ENCODE results near the gene CTTN.

Gene CTTN

DNA sequence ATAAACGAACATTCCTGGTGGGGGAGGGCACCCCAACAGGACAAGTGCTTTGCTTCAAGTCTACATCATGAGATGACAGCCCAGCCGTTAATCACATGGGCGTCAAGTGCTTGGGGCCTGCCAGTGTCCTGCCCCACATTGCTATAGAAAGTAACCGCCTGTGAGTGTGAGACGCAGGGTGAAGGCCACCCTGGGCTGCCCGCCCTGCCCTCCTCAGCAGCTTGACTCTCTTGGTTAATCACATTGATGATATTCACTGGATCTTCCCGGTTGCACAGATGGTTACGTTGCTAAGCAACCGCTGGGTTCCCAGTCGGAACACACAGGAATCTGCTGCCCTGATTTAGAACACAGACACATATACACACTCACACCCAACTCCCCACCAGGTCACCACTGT is 79.3 kb downstream of the CTTN start:
- DNase-seq = no peak

- DNase-seq = no peak
These were observed 80.0 kb downstream of the CTTN start for GRCh38 chr11:70478166-70478890.

DNA sequence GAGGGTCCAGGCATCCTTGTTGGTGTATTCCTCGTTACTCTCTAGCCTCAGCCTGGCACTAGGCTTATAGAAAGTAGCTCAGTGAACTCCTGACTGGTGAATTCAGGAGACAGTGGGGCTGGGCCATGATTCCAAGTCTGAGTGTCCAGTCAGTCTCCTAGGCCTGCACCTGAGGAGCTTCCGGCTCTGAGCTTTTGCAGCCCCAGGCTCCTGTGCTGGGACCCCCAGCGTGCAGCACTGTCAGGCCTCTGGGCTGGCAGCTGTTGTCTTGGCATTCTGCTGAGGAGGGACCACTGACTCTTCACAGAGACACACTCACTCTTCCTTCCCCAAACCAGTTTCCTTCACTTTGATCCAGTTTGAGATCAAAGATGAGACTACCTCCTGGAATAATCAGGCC is 82.4 kb downstream of the CTTN start:
- DNase-seq = no peak

- DNase-seq = no peak
These were observed 83.5 kb downstream of the CTTN start for GRCh38 chr11:70481625-70482528.

GRCh38 chr11:70482529-70482917 is 84.2 kb downstream of the CTTN start:
- DNase-seq = no peak

DNA sequence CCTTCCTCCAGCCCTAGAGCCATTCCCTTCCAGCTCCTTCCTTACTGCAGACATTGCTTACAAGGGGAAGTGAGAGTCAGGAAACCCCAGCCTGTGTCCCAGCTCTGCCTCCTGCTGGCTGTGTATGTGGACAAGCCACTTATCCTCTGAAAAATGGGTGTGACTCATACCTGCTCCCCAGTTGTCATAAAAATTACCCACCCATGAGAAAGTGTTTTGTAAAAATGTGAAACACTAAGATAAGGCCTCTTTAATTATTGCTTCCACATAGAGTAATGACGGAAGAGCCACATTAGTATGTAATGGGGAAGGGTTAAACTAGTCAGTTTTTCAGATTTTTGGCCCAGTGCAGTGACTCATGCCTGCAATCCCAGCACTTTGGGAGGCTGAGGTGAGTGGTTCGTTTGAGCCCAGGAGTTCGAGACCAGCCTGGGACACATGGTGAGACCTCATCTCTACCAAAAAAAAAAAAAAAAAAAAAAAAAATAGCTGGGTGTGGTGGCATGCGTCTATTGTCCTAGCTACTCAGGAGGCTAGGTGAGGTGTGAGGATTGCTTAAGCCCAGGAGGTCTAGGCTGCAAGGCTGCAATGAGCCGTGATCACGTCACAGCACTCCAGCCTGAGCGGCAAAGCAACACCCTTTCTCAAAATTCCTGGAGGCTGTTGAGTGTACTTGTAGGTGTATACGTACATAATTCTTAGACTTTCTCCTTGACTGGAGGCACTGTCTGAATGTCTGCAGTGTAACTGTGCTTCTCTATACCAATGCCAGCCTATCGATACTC is 84.9 kb downstream of the CTTN start:
- no peak for DNase-seq

DNA sequence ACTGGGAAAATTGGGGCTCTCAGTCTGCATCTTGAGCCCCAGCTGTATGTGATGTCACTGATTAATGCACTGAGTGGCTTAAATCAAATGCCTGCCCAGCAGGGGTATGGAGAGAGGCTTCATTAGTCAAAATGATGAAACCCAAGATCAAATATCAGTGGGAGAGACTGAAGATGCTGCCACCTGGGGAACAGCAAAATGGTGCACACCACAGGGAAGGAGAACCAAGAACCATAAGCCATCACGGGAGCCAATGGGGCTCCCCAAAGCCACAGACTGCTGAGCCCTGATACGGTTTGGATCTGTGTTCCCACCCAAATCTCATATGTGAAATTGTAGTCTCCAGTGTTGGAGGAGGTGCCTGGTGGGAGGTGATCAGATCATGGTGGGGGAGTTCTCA is 85.6 kb downstream of the CTTN start:
- no peak for DNase-seq

DNA sequence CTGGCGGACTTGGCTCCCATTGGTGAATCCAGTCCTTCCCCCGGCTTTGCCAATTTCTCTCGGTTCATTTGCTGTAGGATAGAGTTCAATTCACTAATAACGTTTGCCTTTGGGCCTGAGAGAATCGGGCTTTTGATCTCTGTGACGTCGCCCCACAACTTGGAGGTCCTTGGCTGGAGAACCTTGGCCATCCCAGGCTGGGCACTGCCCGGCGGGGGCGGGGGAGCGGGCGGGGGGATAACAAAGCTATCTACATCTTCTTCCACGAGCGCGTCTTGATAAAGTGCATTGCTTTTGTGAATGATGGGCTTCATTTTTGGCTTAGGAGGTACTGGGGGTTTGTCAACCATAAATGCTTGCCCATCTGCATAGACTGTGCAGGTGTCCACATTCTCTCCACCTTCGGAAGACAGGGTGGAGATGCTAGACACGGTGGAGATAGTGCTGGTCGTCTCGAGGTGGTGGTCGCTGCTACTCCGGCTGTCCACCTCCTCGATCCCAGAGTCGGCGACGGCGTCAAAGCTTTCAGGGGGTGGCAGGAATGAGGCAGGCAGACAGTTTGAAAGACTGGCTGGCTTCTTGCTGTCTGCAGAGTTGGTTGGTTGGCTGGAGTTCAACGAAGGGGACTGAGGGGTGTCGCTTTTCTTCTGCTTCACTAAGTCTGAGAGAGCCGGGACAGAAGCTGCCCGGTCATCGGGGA is 87.1 kb downstream of the CTTN start:
- DNase-seq = no peak

GRCh38 chr11:70486026-70486415 is 87.7 kb downstream of the CTTN start:
- DNase-seq = no peak
